Transverse colon (tissue), 4 donors: ENCODE data around the gene ABT1. TPM values are rescaled to one million over a fixed set of nuclear protein-coding genes. Genes with fewer than 3 reads are reported as not detected.

Experiments used
- DNase-seq: peaks from one replicate; pipeline ENCODE4 v3.0.0-alpha.2; 2019
- H3K27ac ChIP-seq, 4 donors: fragments of 200-600 bp; sonication (generic); 2 replicates each; pipeline ENCODE4 v1.5.1; 2016 to 2018; ENCODE audit warnings: inconsistent platforms in 4 of 4
- H3K27me3 ChIP-seq: fragments of 200-600 bp; sonication (generic); 2 replicates; pipeline ENCODE4 v1.5.1; 2017; ENCODE audit warnings: inconsistent platforms
- H3K36me3 ChIP-seq, 4 donors: fragments of 200-600 bp; sonication (generic); 2 replicates each; pipeline ENCODE4 v1.5.1; 2017 to 2019; ENCODE audit warnings: inconsistent platforms in 4 of 4
- H3K4me1 ChIP-seq, 4 donors: fragments of 200-600 bp; sonication (generic); 2 replicates each; pipeline ENCODE4 v1.5.1; 2017 to 2020; ENCODE audit warnings: inconsistent platforms in 4 of 4
- H3K4me3 ChIP-seq, 4 donors: fragments of 200-600 bp; sonication (generic); 1 replicate in 1 of 4; 2 replicates in 3 of 4; pipeline versions ENCODE4 v1.5.1 to v1.6.1; 2017 to 2019; ENCODE audit warnings: inconsistent platforms in 4 of 4
- H3K9me3 ChIP-seq, 2 donors: fragments of 200-600 bp; sonication (generic); 2 replicates each; pipeline ENCODE4 v1.5.1; 2017 to 2019; ENCODE audit warnings: inconsistent platforms in 2 of 2
- CTCF ChIP-seq, 5 experiments: fragments of 200-600 bp in 3 of 5; fragments of 450-650 bp in 2 of 5; sonication (generic) in 3 of 5; IDR thresholded peaks; 1 replicate in 2 of 5; 2 replicates in 3 of 5; pipeline ENCODE4 v1.5.1; 2016 to 2017; ENCODE audit warnings: antibody characterized with exemption in 5 of 5, inconsistent platforms in 3 of 5, mild to moderate bottlenecking in 2 of 5, moderate library complexity in 1 of 5
- EP300 ChIP-seq: sonication (generic); formaldehyde crosslinking; IDR thresholded peaks from one replicate; pipeline ENCODE4 v1.6.1; 2017; ENCODE audit warnings: antibody characterized with exemption, low read depth
- POLR2A ChIP-seq: fragments of 450-650 bp; IDR thresholded peaks from one replicate; pipeline ENCODE4 v1.6.1; 2016; ENCODE audit warnings: antibody characterized with exemption, mild to moderate bottlenecking, moderate library complexity
- POLR2AphosphoS5 ChIP-seq, 3 donors: sonication (generic); formaldehyde crosslinking; IDR thresholded peaks; one replicate each; pipeline ENCODE4 v1.6.1; 2016; ENCODE audit warnings: antibody characterized with exemption in 3 of 3
- WGBS, 2 donors: methylation state at CpG; one replicate each; pipeline ENCODE4 v1.1.5; 2018; ENCODE audit warnings: low coverage in 1 of 2; 5-methylcytosine and 5-hydroxymethylcytosine counted together
- in situ Hi-C, 4 donors: fragments of 200-750 bp; cut with MboI; loops; one replicate each; pipeline versions ENCODE4 v1.15.0 to v1.15.1; 2017; ENCODE audit warnings: low sequenced_read_pairs in 3 of 4, low pct_ligation_motif_present in 1 of 4, low pct_unique_long_range_greater_than_20kb in 1 of 4
- intact Hi-C: fragments of 100-400 bp; cut with DNase I; formaldehyde crosslinking; loops from one replicate; pipeline ENCODE4 v1.15.1; 2023; ENCODE audit warnings: low total_unique reads
- total RNA-seq, 4 donors: library from RNA; depleted of rRNA; stranded (reverse); fragments of >200 nt; gene quantifications; one replicate each; pipeline ENCODE4 v1.1.0, GENCODE V29; 2016

The ABT1 gene
- total RNA-seq, 4 donors from 2014 or later: 5.6 to 16.5 (median 12.4) TPM

GRCh38 chr6:26581164-26581915 is 15.4 kb upstream of the ABT1 start:
- Histone ChIP-seq H3K4me3 (no peak overlapping the region), H3K4me1 (peaks cover 0 to 9% (median 4%) of the 10 kb centered on the region in 4 donors), H3K27me3 (peaks cover 87% of the 10 kb centered on the region), H3K27ac (no peak overlapping the region), H3K36me3 (no peaks in the 10 kb centered on the region), H3K9me3 (peaks cover 0 to 8% of the 10 kb centered on the region in 2 donors)
- in situ Hi-C loops: loop anchor here in 1 of 4 donors (25.0 kb wide), 1 partner anchor 1281 kb away; a partner anchor contains a TSS
- TF ChIP-seq EP300 (no peak), POLR2A (no peak), POLR2AphosphoS5 (IDR thresholded peaks at IDR 0.05) (no peak), CTCF (IDR thresholded peaks at IDR 0.05) (no peak)
- 56 to 62% methylated on average over 1 to 4 of the region's 4 CpGs for WGBS, 2 donors
- intact Hi-C loops: loop anchor here (5.0 kb wide), 1 partner anchor 239 kb away; no protein-coding TSS in a partner anchor
- DNase-seq: no peak

- H3K4me3 ChIP-seq: no peak overlapping the region
- H3K27me3 ChIP-seq: peaks cover 82% of the 10 kb centered on the region
- intact Hi-C loops: no loop called here
- WGBS, 2 donors: 93 to 94% methylated on average over 21 of the region's 21 CpGs
- no peaks in the 10 kb centered on the region for H3K36me3 ChIP-seq
- no peak overlapping the region for H3K27ac ChIP-seq
- no peak for DNase-seq
- no peaks in the 10 kb centered on the region for H3K4me1 ChIP-seq
- no peaks in the 10 kb centered on the region for H3K9me3 ChIP-seq
- in situ Hi-C loops: loop anchor here in 1 of 4 donors (25.0 kb wide), 1 partner anchor 1273 kb away; a partner anchor contains a TSS
- TF ChIP-seq CTCF (IDR thresholded peaks at IDR 0.05): no peak
- no peak for TF ChIP-seq POLR2A
These were observed 7.8 kb upstream of the ABT1 start for GRCh38 chr6:26588965-26589364.

GRCh38 chr6:26592649-26593048 is 4.1 kb upstream of the ABT1 start:
- 49 to 66% methylated on average over 4 of the region's 4 CpGs for WGBS, 2 donors
- DNase-seq: no peak
- peaks cover 1 to 18% (median 3%) of the 10 kb centered on the region in 4 donors for H3K4me1 ChIP-seq
- no peak overlapping the region for H3K27ac ChIP-seq
- H3K9me3 ChIP-seq: no peaks in the 10 kb centered on the region
- intact Hi-C loops (no loop called here), in situ Hi-C loops (loop anchor here in 2 of 4 donors (10.0 to 25.0 kb wide), 2 partner anchors 258 to 1270 kb away; a partner anchor contains a TSS)
- no peak overlapping the region for H3K4me3 ChIP-seq
- TF ChIP-seq EP300: no peak
- no peak for TF ChIP-seq POLR2A
- no peak for TF ChIP-seq CTCF (IDR thresholded peaks at IDR 0.05)
- no peak for TF ChIP-seq POLR2AphosphoS5 (IDR thresholded peaks at IDR 0.05)
- H3K27me3 ChIP-seq: peaks cover 58% of the 10 kb centered on the region
- no peaks in the 10 kb centered on the region for H3K36me3 ChIP-seq

GRCh38 chr6:26593278-26594130 is 3.2 kb upstream of the ABT1 start:
- H3K36me3 ChIP-seq: peaks cover 0 to 5% (median 3%) of the 10 kb centered on the region in 4 donors
- DNase-seq: no peak
- in situ Hi-C loops (loop anchor here in 2 of 4 donors (10.0 to 25.0 kb wide), 2 partner anchors 259 to 1269 kb away; a partner anchor contains a TSS), intact Hi-C loops (no loop called here)
- no peak for TF ChIP-seq POLR2AphosphoS5 (IDR thresholded peaks at IDR 0.05)
- TF ChIP-seq POLR2A: no peak
- TF ChIP-seq CTCF (IDR thresholded peaks at IDR 0.05): no peak
- no peak for TF ChIP-seq EP300
- WGBS, 2 donors: 38 to 47% methylated on average over 5 to 20 of the region's 20 CpGs
- H3K27ac ChIP-seq: no peak overlapping the region
- no peak overlapping the region for H3K4me3 ChIP-seq
- peaks cover 52% of the 10 kb centered on the region for H3K27me3 ChIP-seq
- no peaks in the 10 kb centered on the region for H3K9me3 ChIP-seq
- peaks cover 6 to 23% (median 8%) of the 10 kb centered on the region in 4 donors for H3K4me1 ChIP-seq
